DND-41 (cell line): ENCODE results near the gene NMT2.

Experiments
- CTCF ChIP-seq: IDR thresholded peaks from 2 replicates; pipeline ENCODE4 v1.5.1; 2012; ENCODE audit warnings: borderline replicate concordance, low read length, moderate library complexity, mild to moderate bottlenecking; ENCODE audit not compliant: poor library complexity, severe bottlenecking; ENCODE audit errors: extremely low read depth
- EZH2 ChIP-seq: IDR thresholded peaks from 3 replicates; pipeline ENCODE4 v1.6.1; 2012; ENCODE audit warnings: borderline replicate concordance, low read depth, mild to moderate bottlenecking, moderate library complexity, low read length, inconsistent platforms; ENCODE audit not compliant: severe bottlenecking

GRCh38 chr10:15196021-15196834 is 27.7 kb upstream of the NMT2 start:
- TF ChIP-seq CTCF, result no peak
- no peak for TF ChIP-seq EZH2
